GM13976 (cell line): ENCODE data around the gene EFCAB14.
"Not testable (repeated sequence)": the region's sequence is repeated elsewhere in the genome, so short reads cannot be mapped to it uniquely, and the experiment has no call there.

Experiments
- DNase-seq: peaks from one replicate; pipeline ENCODE4 v3.0.0; 2012; ENCODE audit warnings: low spot score
- CTCF ChIP-seq: IDR thresholded peaks from 2 replicates; pipeline ENCODE4 v1.5.1; 2012; ENCODE audit warnings: borderline replicate concordance, mild to moderate bottlenecking; ENCODE audit not compliant: insufficient read depth; ENCODE audit errors: extremely low read depth, missing control alignments, control extremely low read depth
- in situ Hi-C: fragments of 300-500 bp; cut with MboI; formaldehyde crosslinking; loops from one replicate; pipeline ENCODE4 v1.12.0; 2022; ENCODE audit warnings: low sequenced_read_pairs, mixed read lengths, inconsistent platforms; ENCODE audit not compliant: unreplicated experiment

The EFCAB14 gene

GRCh38 chr1:46667782-46668760 lies 50.8 kb downstream of the EFCAB14 start, which contains the start of gene ATPAF1:
Gene ATPAF1 (minus strand): TSS chr1:46668364. CDS start chr1:46668322, 42 bp downstream.
- no peak for TF ChIP-seq CTCF
- in situ Hi-C loops = no loop called here
- DNase-seq = peak; percentile 89

GRCh38 chr1:46665983-46666382 lies 52.9 kb downstream of the EFCAB14 start:
- in situ Hi-C loops = no loop called here
- no peak for DNase-seq
- no peak for TF ChIP-seq CTCF

DNA sequence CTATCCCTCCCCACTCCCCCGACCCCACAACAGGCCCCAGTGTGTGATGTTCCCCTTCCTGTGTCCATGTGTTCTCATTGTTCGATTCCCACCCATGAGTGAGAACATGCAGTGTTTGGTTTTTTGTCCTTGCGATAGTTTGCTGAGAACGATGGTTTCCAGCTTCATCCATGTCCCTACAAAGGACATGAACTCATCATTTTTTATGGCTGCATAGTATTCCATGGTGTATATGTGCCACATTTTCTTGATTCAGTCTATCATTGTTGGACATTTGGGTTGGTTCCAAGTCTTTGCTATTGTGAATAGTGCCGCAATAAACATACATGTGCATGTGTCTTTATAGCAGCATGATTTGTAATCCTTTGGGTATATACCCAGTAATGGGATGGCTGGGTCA lies 56.0 kb downstream of the EFCAB14 start:
- in situ Hi-C loops, DNase-seq: not testable (repeated sequence)

GRCh38 chr1:46660116-46660515 lies 58.8 kb downstream of the EFCAB14 start:
- in situ Hi-C loops = not testable (repeated sequence)
- DNase-seq = peak; percentile 48

DNA sequence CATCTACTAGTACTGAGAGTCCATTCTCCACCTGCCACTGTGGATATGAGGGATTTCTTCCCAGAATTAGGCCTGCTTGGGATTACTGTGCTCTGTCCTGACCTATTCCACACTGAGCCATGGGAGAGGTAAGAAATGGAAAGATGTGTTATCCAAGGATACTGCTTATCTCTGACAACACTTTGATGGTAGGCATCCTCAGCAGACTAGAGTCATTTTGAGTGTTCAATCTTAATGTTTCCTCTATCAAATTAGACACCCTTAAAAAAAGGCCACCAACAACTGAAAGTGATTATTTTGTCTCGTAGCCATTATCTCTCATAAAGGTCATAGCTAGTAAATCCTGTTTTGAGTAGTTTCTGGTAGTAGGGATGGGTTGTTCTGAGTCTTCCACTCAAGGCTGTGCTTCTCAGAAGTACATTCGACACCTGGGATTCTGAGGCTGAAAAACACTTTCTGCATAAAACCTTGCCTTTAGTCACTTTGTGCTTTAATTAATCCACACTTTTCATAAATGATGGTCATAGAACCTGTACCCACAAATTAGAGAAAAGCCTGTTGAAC lies 59.5 kb downstream of the EFCAB14 start:
- no peak for DNase-seq
- TF ChIP-seq CTCF = no peak
- in situ Hi-C loops = no loop called here

DNA sequence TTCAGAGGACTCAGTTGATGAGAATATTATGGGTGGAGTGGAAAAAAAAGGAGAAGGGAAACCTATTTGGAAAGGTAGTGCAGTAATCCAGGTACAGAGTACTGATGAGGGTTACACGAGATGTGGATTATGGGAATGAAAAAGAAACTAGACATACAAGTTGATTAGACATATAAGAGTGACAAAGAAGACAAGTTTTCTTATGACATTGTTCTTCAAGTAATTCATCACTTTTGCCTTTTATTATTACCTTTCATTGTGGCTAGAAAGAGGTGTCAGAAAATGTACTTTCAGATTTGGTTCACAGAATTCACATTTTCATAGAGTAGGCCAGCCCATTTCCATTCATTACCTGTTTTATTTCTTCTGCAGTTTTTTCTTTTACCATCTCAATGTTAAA lies 61.1 kb downstream of the EFCAB14 start:
- no peak for TF ChIP-seq CTCF
- in situ Hi-C loops = no loop called here
- no peak for DNase-seq

DNA sequence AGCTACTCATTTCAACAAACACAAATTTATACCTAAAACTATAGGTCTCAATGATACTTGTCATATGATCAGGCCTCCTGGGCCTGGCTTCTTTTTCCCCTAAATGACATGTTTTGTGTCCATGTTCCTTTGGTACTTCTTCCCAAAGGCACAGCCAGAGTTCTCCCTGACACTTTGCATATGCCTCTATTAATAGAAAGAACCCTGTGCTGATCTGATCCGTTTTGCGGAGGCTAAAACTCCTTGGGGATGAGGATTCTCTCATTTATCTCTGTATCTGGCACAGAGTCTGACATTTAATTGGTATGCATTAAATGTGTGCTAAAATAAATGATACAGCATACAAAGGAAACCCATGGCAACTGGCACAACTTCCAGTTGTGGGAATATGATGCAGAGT lies 62.3 kb downstream of the EFCAB14 start:
- in situ Hi-C loops = no loop called here
- no peak for DNase-seq
- TF ChIP-seq CTCF = no peak

GRCh38 chr1:46655848-46656247 lies 63.1 kb downstream of the EFCAB14 start:
- in situ Hi-C loops = no loop called here
- DNase-seq = no peak
- no peak for TF ChIP-seq CTCF

DNA sequence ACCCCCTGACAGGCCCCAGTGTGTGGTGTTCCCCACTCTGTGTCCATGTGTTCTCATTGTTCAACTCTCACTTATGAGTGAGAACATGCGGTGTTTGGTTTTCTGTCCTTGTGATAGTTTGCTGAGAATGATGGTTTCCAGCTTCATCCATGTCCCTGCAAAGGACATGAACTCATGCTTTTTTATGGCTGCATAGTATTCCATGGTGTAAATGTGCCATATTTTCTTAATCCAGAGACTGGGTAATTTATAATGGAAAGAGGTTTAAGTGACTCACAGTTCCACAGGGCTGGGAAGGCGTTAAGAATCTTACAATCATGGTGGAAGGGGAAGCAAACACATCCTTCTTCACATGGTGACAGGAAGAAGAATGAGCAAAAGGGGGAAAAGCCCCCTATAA lies 64.2 kb downstream of the EFCAB14 start:
- in situ Hi-C loops, DNase-seq: not testable (repeated sequence)
